Ascending aorta (tissue), 2 donors: ENCODE measurements around the gene FAM222A. TPM values are rescaled to one million over a fixed set of nuclear protein-coding genes. Genes with fewer than 3 reads are reported as not detected.
A peak's percentile ranks its signal among the peaks of the same experiment; 100 is the strongest.

Experiments used
- DNase-seq, 2 donors: peaks; one replicate each; pipeline ENCODE4 v3.0.0-alpha.2; 2019; ENCODE audit warnings: low spot score in 2 of 2
- H3K27ac ChIP-seq, 2 donors: fragments of 200-600 bp; sonication (generic); one replicate each; pipeline ENCODE4 v1.5.1; 2016 to 2017; ENCODE audit warnings: mild to moderate bottlenecking in 1 of 2
- H3K27me3 ChIP-seq: fragments of 200-600 bp; sonication (generic); one replicate; pipeline ENCODE4 v1.5.1; 2017
- H3K36me3 ChIP-seq, 2 donors: fragments of 200-600 bp; sonication (generic); one replicate each; pipeline ENCODE4 v1.5.1; 2016
- H3K4me1 ChIP-seq, 2 donors: fragments of 200-600 bp; sonication (generic); one replicate each; pipeline ENCODE4 v1.5.1; 2016 to 2017; ENCODE audit warnings: mild to moderate bottlenecking in 1 of 2
- H3K4me3 ChIP-seq, 2 donors: fragments of 200-600 bp; sonication (generic); one replicate each; pipeline ENCODE4 v1.5.1; 2016 to 2017; ENCODE audit warnings: mild to moderate bottlenecking in 1 of 2
- H3K9me3 ChIP-seq, 2 donors: fragments of 200-600 bp; sonication (generic); one replicate each; pipeline ENCODE4 v1.5.1; 2016
- intact Hi-C: fragments of 100-400 bp; cut with DNase I; formaldehyde crosslinking; loops from one replicate; pipeline ENCODE4 v1.15.1; 2023
- total RNA-seq: library from RNA; depleted of rRNA; stranded (reverse); fragments of >200 nt; gene quantifications from one replicate; pipeline ENCODE4 v1.1.0, GENCODE V29; 2016
- TF ChIP-seq, protein P1 (sequence below), 3 experiments: fragments of 200-600 bp in 2 of 3; fragments of 450-650 bp in 1 of 3; sonication (generic) in 2 of 3; IDR thresholded peaks; one replicate each; pipeline ENCODE4 v1.5.1; 2016 to 2019; ENCODE audit warnings: antibody characterized with exemption in 3 of 3, mild to moderate bottlenecking in 1 of 3, moderate library complexity in 1 of 3

Gene FAM222A
- total RNA-seq, 1 donor from 2014 or later: 3.3 TPM

DNA sequence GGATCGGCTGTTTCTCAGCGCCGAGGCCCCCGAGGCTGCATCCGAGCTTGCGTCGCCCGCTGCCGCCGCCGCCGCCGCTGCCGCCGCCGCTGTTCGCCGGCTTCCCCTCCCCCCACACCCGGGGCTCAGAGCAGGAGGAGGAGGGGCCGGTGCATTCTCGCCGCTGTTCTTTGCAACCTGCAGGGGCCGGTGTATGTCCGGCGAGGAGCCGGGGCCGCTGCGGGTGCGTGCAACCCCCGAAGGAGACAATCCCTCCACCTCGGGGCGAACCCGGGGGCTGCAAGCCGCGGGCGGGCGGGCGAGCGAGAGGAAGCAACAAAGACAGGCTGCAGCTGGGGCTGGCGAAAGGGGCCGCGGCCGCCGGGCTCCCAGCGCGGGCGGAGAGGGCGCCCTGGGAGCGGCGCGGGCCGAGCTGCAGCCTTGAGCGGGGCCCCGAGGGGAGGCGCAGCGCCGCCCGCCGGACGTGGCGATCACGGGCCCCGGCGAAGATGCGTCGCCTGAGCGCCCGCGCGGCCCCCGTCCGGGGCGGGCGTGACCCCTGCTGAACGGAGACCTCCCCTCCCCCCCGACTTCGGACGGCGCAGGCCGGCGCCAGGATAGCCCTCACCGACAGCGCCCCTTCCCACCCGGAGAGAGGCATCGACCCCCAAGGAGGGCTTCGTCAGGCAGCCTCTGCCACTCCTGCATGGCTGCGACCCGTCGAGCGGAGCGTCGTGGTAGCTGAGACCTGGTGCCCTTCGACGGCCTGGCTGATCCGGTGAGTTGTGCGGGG is 702 bp downstream of the FAM222A start:
- peak in 1 of 2 donors; percentile 72 for DNase-seq
- H3K4me1 ChIP-seq: peaks cover 0 to 6% of the 10 kb centered on the region in 2 donors

DNA sequence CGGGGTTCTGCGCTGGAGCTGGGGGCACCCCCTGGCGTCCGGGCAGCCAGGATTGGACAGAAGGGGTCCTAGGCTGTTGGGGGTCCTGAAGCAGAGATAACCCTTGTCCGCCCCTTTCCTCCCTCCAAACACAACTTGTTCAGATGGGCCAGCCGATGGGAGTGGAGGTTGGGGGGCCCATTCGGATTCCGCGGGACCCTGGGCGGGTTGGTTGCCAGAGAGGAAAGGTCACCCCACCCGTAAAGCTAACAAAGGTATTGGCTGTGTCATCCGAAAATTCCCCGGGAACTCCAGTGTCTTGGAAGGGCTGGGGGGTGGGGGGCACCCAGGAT is 1.3 kb downstream of the FAM222A start:
- intact Hi-C loops: loop anchor here (5.0 to 10.0 kb wide), 3 partner anchors 240 to 1030 kb away; partner anchors contain the start of genes KCTD10, PPP1CC and UBE3B
- H3K27ac ChIP-seq: no peak overlapping the region
- TF ChIP-seq, protein P1, sequence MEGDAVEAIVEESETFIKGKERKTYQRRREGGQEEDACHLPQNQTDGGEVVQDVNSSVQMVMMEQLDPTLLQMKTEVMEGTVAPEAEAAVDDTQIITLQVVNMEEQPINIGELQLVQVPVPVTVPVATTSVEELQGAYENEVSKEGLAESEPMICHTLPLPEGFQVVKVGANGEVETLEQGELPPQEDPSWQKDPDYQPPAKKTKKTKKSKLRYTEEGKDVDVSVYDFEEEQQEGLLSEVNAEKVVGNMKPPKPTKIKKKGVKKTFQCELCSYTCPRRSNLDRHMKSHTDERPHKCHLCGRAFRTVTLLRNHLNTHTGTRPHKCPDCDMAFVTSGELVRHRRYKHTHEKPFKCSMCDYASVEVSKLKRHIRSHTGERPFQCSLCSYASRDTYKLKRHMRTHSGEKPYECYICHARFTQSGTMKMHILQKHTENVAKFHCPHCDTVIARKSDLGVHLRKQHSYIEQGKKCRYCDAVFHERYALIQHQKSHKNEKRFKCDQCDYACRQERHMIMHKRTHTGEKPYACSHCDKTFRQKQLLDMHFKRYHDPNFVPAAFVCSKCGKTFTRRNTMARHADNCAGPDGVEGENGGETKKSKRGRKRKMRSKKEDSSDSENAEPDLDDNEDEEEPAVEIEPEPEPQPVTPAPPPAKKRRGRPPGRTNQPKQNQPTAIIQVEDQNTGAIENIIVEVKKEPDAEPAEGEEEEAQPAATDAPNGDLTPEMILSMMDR (IDR thresholded peaks at IDR 0.05): no peak
- peaks cover 19% of the 10 kb centered on the region for H3K27me3 ChIP-seq
- no peaks in the 10 kb centered on the region for H3K36me3 ChIP-seq
- H3K9me3 ChIP-seq: no peaks in the 10 kb centered on the region
- peaks cover 0 to 6% of the 10 kb centered on the region in 2 donors for H3K4me1 ChIP-seq
- H3K4me3 ChIP-seq: peak overlapping the region; percentile 65 to 94
- no peak for DNase-seq

More for the DNA sequence above, 702 bp downstream of the FAM222A start:
- Histone ChIP-seq H3K27ac (no peak overlapping the region), H3K36me3 (no peaks in the 10 kb centered on the region), H3K9me3 (no peaks in the 10 kb centered on the region), H3K27me3 (peaks cover 24% of the 10 kb centered on the region), H3K4me3 (peak overlapping the region; percentile 65 to 94)
- TF ChIP-seq, protein P1 (IDR thresholded peaks at IDR 0.05): no peak
- intact Hi-C loops: loop anchor here (10.0 kb wide), 2 partner anchors 240 to 1030 kb away; partner anchors contain the start of genes KCTD10, PPP1CC and UBE3B

DNA sequence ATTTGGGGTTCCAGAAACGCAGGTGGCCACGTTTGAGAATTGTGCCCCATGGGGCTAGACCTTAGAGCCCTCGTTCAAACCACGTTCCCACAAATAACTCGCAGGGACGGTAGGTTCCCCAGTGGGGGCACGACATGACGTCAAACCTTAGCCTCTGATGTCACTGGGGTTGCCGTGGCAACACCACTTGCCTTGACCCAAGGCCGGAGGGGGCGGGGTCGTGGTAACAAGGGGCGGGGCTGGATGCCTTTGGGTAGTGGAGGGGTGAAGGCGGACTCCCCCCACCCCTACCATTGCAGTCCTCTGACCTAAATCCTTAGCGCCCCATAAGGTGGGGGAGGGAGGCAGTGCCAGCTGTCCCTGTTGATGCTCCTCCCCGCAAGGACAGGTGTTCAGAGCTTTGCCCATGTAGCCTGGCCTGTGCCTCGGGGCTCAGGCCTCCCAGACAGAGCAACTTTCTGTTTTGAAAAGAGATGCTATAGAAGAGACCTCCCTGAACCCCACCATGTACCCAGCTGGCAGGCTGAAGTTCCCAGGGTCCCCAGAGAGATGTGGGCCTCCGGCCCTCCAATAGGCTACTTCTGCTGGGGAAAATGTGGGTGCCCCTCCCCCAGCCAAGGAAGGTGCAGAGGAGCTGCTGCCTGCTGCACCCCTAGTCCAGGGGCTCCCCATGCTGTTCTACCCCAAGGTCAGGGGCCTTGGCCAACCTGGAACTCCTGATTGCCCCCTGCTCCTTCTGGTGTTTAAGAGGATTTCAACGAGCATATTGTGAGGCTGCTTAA is 1.9 kb downstream of the FAM222A start:
- H3K9me3 ChIP-seq: no peaks in the 10 kb centered on the region
- DNase-seq: no peak
- H3K36me3 ChIP-seq: no peaks in the 10 kb centered on the region
- no peak overlapping the region for H3K4me3 ChIP-seq
- H3K27ac ChIP-seq: no peak overlapping the region
- intact Hi-C loops: loop anchor here (5.0 to 10.0 kb wide), 3 partner anchors 241 to 1029 kb away; partner anchors contain the start of genes KCTD10, PPP1CC and UBE3B
- peaks cover 0 to 6% of the 10 kb centered on the region in 2 donors for H3K4me1 ChIP-seq
- TF ChIP-seq, protein P1 (IDR thresholded peaks at IDR 0.05): no peak
- H3K27me3 ChIP-seq: peaks cover 19% of the 10 kb centered on the region

DNA sequence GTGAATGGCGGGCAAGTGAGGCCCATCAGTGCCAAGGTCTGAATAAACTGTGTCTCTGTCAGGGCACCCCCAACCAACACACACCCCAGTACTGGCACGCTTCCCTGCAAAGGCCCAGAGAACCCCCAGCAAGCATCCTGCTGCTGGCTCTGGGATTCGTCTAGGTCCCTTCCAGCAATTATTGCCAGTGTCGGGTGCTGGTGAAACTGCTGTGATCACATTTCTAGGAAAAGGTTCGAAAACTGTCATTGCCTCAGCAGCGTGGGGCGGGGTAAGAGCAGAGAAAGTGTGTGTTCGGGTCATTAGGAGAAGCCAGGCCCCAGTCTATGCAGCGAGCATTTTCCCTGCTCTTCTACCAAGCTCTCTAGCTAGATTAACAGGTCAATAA is 2.5 kb downstream of the FAM222A start:
- Histone ChIP-seq H3K36me3 (no peaks in the 10 kb centered on the region), H3K4me1 (peaks cover 0 to 6% of the 10 kb centered on the region in 2 donors), H3K27ac (no peak overlapping the region), H3K4me3 (no peak overlapping the region), H3K27me3 (peaks cover 19% of the 10 kb centered on the region), H3K9me3 (no peaks in the 10 kb centered on the region)
- intact Hi-C loops: loop anchor here (5.0 to 10.0 kb wide), 3 partner anchors 241 to 1029 kb away; partner anchors contain the start of genes KCTD10, PPP1CC and UBE3B
- no peak for DNase-seq
- TF ChIP-seq, protein P1 (IDR thresholded peaks at IDR 0.05): no peak

DNA sequence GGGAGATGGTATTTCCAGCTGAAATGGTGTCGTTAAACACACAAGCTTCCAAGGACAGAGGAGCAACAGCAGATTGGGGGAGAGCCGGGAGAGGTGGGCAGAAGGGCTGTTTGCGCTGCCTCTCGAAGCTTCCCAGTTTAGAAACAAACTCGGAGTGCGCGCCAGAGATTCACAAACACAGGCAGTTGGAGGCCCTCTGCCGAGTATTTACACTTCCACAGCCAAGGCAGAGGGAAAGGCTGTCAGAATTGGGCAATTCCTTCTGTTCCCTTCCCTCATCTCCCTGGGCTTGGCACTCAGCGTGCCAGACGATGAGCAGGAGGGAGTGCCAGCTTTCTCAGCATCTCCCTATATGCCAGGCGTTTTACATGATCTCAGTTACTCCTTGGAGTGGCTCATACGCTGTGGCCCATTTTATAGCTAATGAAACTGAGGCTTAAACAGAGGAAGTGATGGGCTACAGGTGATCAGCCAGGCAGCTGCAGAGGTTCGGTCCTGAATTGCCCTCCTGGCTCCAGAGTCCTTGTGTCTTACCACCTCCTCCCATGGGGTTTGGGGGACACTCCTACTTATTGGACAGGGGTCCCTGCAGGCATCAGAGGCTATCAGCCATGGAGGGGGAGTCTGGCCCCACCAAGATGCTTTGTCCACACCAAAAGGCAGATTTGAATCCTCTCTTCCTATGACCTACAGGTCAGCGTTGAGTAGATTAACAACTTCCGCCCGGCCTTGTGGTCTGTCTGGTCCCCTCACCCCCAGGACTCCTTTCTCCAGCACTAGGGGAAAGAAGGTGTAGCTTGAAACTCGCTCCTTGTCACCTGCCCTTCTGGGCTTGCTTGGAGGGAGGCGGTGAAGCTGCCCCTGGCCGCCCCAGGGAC is 3.1 kb downstream of the FAM222A start:
- TF ChIP-seq, protein P1 (IDR thresholded peaks at IDR 0.05): no peak
- Histone ChIP-seq H3K9me3 (no peaks in the 10 kb centered on the region), H3K36me3 (no peaks in the 10 kb centered on the region), H3K27ac (no peak overlapping the region), H3K4me1 (peaks cover 0 to 6% of the 10 kb centered on the region in 2 donors), H3K27me3 (peaks cover 19% of the 10 kb centered on the region), H3K4me3 (no peak overlapping the region)
- no peak for DNase-seq
- intact Hi-C loops: loop anchor here (5.0 to 10.0 kb wide), 3 partner anchors 242 to 1028 kb away; partner anchors contain the start of genes KCTD10, PPP1CC and UBE3B
